ENCODE results near the gene ARL8B. TPM values are rescaled to one million over a fixed set of nuclear protein-coding genes. Genes with fewer than 3 reads are reported as not detected.

Gene ARL8B
- total and polyA plus RNA-seq, 9 of the 15 experiments (the other 6 are each of a cell fraction or from before 2014, with no cell fraction given) = 28.5 to 99.4 (median 77.2) TPM

DNA sequence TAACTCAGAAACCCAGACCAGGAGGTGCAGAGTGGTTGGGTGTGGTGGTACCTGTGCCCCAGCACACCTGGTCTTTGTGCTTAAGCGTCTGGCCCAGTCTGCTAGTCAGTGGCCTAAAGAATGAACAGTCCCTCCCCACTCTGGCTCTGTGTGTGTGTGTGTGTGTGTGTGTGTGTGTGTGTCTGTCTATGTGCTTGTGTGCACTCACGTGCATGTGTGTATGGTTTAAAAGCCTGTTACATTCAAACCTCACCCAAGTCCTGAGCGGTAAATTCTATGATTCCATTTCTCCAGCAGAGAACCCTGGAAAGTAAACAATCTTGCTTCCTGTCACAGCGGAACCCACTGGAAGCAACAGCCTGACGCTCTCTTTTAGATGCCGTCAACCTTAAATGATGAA, 99.6 kb downstream of the ARL8B start:
- intact Hi-C loops (cut with micrococcal nuclease) = loop anchor here (10.0 kb wide), 3 partner anchors 203 to 513 kb away; no protein-coding TSS in a partner anchor
- no TSS peak for BruUV-seq (replicated peaks)

GRCh38 chr3:5222283-5223005, 100.4 kb downstream of the ARL8B start:
- 58% methylated on average over 13 of the region's 13 CpGs for WGBS (ENCODE audit: insufficient coverage, low coverage, missing lambda C conversion rate)
- in situ Hi-C loops (cut with MboI) = no loop called here

More for the DNA sequence above, 99.6 kb downstream of the ARL8B start:
- CTCF ChIA-PET (ENCODE audit: low intra/inter-chr PET ratio) = no interaction called here
- H3K9ac ChIP-seq (ENCODE audit: insufficient read depth in 1 of 2, low read depth in 2 of 2, low read length in 2 of 2) = no peak overlapping the region
- no peaks in the 10 kb centered on the region for H3K9me3 ChIP-seq (replicated peaks; ENCODE audit: control insufficient read depth, insufficient read depth, low read depth, low read length)
- 36% methylated on average over 6 of the region's 6 CpGs for WGBS (ENCODE audit: insufficient coverage, low coverage, missing lambda C conversion rate)
- POLR2A ChIA-PET = interaction anchor here (0.7 kb wide), 1 partner anchor 77 kb away, joined by 3 read pairs; no protein-coding TSS in a partner anchor
- H3K27ac ChIP-seq (ENCODE audit: extremely low read depth, low read depth, low read length) = no peak overlapping the region
- H4K20me1 ChIP-seq (replicated peaks; ENCODE audit: control insufficient read depth, insufficient read depth, low read length) = no peaks in the 10 kb centered on the region
- no peak overlapping the region for H2AFZ ChIP-seq (ENCODE audit: low read depth, low read length)
- in situ Hi-C loops (cut with MboI) = no loop called here
- DNase-seq (ENCODE audit: extremely low read depth in 1 of 4, low spot score in 3 of 4) (no peak), ATAC-seq (peak; percentile 22; the same call in 2 of the 3 replicates), FAIRE-seq (no peak)
- H3K9me1 ChIP-seq (ENCODE audit: control insufficient read depth, insufficient read depth, low read length) = no peaks in the 10 kb centered on the region
- peaks cover 19% of the 10 kb centered on the region; the same call in 2 of the 3 replicates for H3K36me3 ChIP-seq (ENCODE audit: control insufficient read depth, insufficient read depth, low read length)
- peaks cover 0 to 3% of the 10 kb centered on the region in 2 experiments; a peak in 2 of 5 replicates for H3K4me1 ChIP-seq (replicated peaks in 1 of 2; ENCODE audit: control insufficient read depth in 2 of 2, insufficient read depth in 2 of 2, low read length in 2 of 2)
- TF ChIP-seq BHLHE40 (IDR thresholded peaks at IDR 0.05; ENCODE audit: low read length) (peak; percentile 41; the same call in 1 of the 2 replicates), FOSL1 (tag; conservative IDR thresholded peaks at IDR 0.05) (0 out of 2 replicates have a peak, but pooled peaks have one; percentile 11), MAFF (IDR thresholded peaks at IDR 0.05; ENCODE audit: low read length) (no peak)
- peaks cover 0 to 4% of the 10 kb centered on the region in 2 experiments; a peak in 1 of 5 replicates for H3K27me3 ChIP-seq (ENCODE audit: control insufficient read depth in 2 of 2, insufficient read depth in 2 of 2, low read length in 2 of 2)
- H3K4me2 ChIP-seq (ENCODE audit: insufficient read depth, low read length) = no peak overlapping the region
- H3K4me3 ChIP-seq = no peak overlapping the region
- no peaks in the 10 kb centered on the region for H3K79me2 ChIP-seq (ENCODE audit: control insufficient read depth, insufficient read depth, low read length)

More at GRCh38 chr3:5222283-5223005, 100.4 kb downstream of the ARL8B start:
- intact Hi-C loops (cut with micrococcal nuclease) = loop anchor here (10.0 kb wide), 3 partner anchors 202 to 512 kb away; no protein-coding TSS in a partner anchor
- peaks cover 12% of the 10 kb centered on the region; the same call in 1 of the 3 replicates for H3K36me3 ChIP-seq (ENCODE audit: control insufficient read depth, insufficient read depth, low read length)
- ATAC-seq = no peak; the same call in 2 of the 3 replicates
- no peak overlapping the region for H3K4me2 ChIP-seq (ENCODE audit: insufficient read depth, low read length)
- CTCF ChIA-PET (ENCODE audit: low intra/inter-chr PET ratio) = no interaction called here
- no peaks in the 10 kb centered on the region for H3K9me3 ChIP-seq (replicated peaks; ENCODE audit: control insufficient read depth, insufficient read depth, low read depth, low read length)
- POLR2A ChIA-PET = interaction anchor here (0.5 to 1.3 kb wide), 6 partner anchors 10 to 55 kb away, joined by 3 to 4 read pairs (median 3); no protein-coding TSS in a partner anchor
- FAIRE-seq = no peak
- H3K4me3 ChIP-seq = no peak overlapping the region
- no peaks in the 10 kb centered on the region for H3K79me2 ChIP-seq (ENCODE audit: control insufficient read depth, insufficient read depth, low read length)
- no peak overlapping the region; a peak in 1 of 4 replicates for H3K9ac ChIP-seq (ENCODE audit: insufficient read depth in 1 of 2, low read depth in 2 of 2, low read length in 2 of 2)
- no peaks in the 10 kb centered on the region for H4K20me1 ChIP-seq (replicated peaks; ENCODE audit: control insufficient read depth, insufficient read depth, low read length)
- H3K27me3 ChIP-seq (ENCODE audit: control insufficient read depth in 2 of 2, insufficient read depth in 2 of 2, low read length in 2 of 2) = peaks cover 2 to 9% of the 10 kb centered on the region in 2 experiments; a peak in 2 of 5 replicates
- no peak overlapping the region for H2AFZ ChIP-seq (ENCODE audit: low read depth, low read length)
- DNase-seq (ENCODE audit: extremely low read depth in 1 of 4, low spot score in 3 of 4) = no peak
- no peaks in the 10 kb centered on the region for H3K9me1 ChIP-seq (ENCODE audit: control insufficient read depth, insufficient read depth, low read length)
- peaks cover 0 to 3% of the 10 kb centered on the region in 2 experiments; a peak in 2 of 5 replicates for H3K4me1 ChIP-seq (replicated peaks in 1 of 2; ENCODE audit: control insufficient read depth in 2 of 2, insufficient read depth in 2 of 2, low read length in 2 of 2)
- TF ChIP-seq NFE2L1 (tag; IDR thresholded peaks at IDR 0.05; ENCODE audit: borderline replicate concordance, low read depth) (no peak), BRF1 (IDR thresholded peaks at IDR 0.05; ENCODE audit: borderline replicate concordance, extremely low read depth, insufficient read length) (no peak), NEUROD1 (IDR thresholded peaks at IDR 0.05; ENCODE audit: borderline replicate concordance, low read depth, low read length, partially characterized antibody) (no peak), TRIM24 (IDR thresholded peaks at IDR 0.05) (no peak), BDP1 (IDR thresholded peaks at IDR 0.05; ENCODE audit: insufficient read depth, insufficient read length) (no peak), CHD1 (IDR thresholded peaks at IDR 0.05; ENCODE audit: low read length) (no peak), SRSF3 (IDR thresholded peaks at IDR 0.05; ENCODE audit: insufficient read depth, low read length) (no peak)
- TF ChIP-seq, protein P1, sequence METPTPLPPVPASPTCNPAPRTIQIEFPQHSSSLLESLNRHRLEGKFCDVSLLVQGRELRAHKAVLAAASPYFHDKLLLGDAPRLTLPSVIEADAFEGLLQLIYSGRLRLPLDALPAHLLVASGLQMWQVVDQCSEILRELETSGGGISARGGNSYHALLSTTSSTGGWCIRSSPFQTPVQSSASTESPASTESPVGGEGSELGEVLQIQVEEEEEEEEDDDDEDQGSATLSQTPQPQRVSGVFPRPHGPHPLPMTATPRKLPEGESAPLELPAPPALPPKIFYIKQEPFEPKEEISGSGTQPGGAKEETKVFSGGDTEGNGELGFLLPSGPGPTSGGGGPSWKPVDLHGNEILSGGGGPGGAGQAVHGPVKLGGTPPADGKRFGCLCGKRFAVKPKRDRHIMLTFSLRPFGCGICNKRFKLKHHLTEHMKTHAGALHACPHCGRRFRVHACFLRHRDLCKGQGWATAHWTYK (CRISPR knock-in tag; IDR thresholded peaks at IDR 0.05) = no peak
- no TSS peak for BruUV-seq (replicated peaks)
- H3K27ac ChIP-seq (ENCODE audit: extremely low read depth, low read depth, low read length) = no peak overlapping the region

Data from K562 (cell line).